ENCODE results near the gene LY9. TPM values are rescaled to one million over a fixed set of nuclear protein-coding genes. Genes with fewer than 3 reads are reported as not detected.
A peak's percentile ranks its signal among the peaks of the same experiment; 100 is the strongest.

Gene LY9, protein sequence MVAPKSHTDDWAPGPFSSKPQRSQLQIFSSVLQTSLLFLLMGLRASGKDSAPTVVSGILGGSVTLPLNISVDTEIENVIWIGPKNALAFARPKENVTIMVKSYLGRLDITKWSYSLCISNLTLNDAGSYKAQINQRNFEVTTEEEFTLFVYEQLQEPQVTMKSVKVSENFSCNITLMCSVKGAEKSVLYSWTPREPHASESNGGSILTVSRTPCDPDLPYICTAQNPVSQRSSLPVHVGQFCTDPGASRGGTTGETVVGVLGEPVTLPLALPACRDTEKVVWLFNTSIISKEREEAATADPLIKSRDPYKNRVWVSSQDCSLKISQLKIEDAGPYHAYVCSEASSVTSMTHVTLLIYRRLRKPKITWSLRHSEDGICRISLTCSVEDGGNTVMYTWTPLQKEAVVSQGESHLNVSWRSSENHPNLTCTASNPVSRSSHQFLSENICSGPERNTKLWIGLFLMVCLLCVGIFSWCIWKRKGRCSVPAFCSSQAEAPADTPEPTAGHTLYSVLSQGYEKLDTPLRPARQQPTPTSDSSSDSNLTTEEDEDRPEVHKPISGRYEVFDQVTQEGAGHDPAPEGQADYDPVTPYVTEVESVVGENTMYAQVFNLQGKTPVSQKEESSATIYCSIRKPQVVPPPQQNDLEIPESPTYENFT
- polyA plus RNA-seq = 1 to 10 TPM in 3 of 4 donors, under 1 TPM in 1; 0.45 to 3.8 (median 1.1) TPM
- long read RNA-seq, donor 1 = 0 reads
- long read RNA-seq, donor 2 = 0 reads
- long read RNA-seq, donor 3 = 0 reads
- long read RNA-seq, donor 4 = 0 reads
- long read RNA-seq, donor 5 = 0 reads
- long read RNA-seq, donor 6 = 0 reads
- long read RNA-seq, donor 7 = 0 reads
- long read RNA-seq, donor 8 = 0 reads
- long read RNA-seq, donor 9 = 0 reads
- long read RNA-seq, donor 10 = 0 reads

DNA sequence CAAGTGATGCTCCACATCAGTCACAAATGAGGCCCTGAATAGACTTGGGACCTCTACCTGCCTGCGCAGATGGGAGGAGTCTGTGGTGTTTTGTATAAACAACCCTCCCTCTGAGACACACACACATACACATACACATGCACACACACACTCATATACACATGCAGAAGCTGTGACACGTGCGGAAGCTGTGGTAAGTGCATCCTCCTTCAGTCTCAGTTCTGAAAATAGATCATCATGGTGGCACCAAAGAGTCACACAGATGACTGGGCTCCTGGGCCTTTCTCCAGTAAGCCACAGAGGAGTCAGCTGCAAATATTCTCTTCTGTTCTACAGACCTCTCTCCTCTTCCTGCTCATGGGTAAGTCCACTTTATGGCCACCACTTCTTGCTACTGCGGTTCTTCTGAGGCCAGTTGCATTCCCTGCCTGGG, at the start of gene LY9:
Gene LY9, plus strand, starts transcription at position 224 of the 433 bp plus-strand sequence. Its CDS starts 14 bp downstream, at position 238.
- H3K4me1 ChIP-seq (ENCODE audit: control insufficient read depth in 3 of 3, insufficient read depth in 2 of 3, low read depth in 1 of 3, low read length in 2 of 3) = no peaks in the 10 kb centered on the region
- peak within 1 kb of the TSS in 1 of 3 donors; percentile 35 for H3K4me3 ChIP-seq (ENCODE audit: low read depth in 1 of 3, low read length in 3 of 3)
- 71 to 85% (median 73%) methylated on average over 4 of the region's 4 CpGs for WGBS, 3 donors
- DNase-seq (peak; percentile 9 to 74), FAIRE-seq (no peak)
- no peaks in the 10 kb centered on the region for H3K36me3 ChIP-seq (ENCODE audit: control insufficient read depth in 3 of 3, insufficient read depth in 2 of 3, low read depth in 1 of 3, low read length in 3 of 3)
- H3K9me3 ChIP-seq (ENCODE audit: control insufficient read depth in 2 of 2, insufficient read depth in 1 of 2, low read depth in 1 of 2, low read length in 1 of 2) = no peaks in the 10 kb centered on the region
- H3K27me3 ChIP-seq (ENCODE audit: control insufficient read depth in 3 of 3, insufficient read depth in 3 of 3, low read length in 3 of 3) = no peaks in the 10 kb centered on the region
- peak within 1 kb of the TSS in 2 of 3 donors; percentile 35 to 81 for H3K27ac ChIP-seq (ENCODE audit: low read depth in 1 of 3, low read length in 2 of 3)

DNA sequence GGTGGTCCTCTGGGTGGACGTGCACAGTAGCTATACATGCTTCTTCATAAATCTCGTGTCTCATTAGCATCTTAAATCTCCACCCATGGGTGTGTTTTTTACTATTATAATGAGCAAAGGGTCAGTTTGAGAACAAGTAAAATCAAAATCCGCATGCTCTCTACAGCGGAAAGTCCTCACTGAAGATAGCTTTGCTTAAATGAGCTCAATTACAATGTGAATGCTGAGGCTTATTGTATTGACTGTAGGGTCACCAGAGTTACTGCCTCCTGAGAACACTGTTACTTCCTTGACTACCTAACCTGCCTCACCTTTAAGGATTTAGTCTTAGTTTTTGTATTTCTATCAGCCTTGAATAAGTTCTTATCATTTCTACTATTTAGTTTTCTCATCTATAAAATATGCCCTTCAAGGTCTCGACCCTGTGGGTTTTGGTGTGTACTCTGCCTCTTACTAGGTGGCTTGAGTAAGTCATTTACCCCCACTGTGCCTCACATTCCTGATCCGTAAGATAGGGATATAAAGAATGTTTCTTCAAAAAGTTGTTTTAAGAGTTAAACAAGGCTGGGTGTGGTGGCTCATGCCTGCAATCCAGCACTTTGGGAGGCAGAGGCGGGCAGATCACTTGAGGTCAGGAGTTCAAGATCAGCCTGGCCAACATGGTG, 49.0 kb upstream of the LY9 start:
- H3K27me3 ChIP-seq (ENCODE audit: control insufficient read depth in 3 of 3, insufficient read depth in 3 of 3, low read length in 3 of 3) = peaks cover 0 to 14% (median 0%) of the 10 kb centered on the region in 3 donors
- no peak for FAIRE-seq
- H3K9me3 ChIP-seq (ENCODE audit: control insufficient read depth in 2 of 2, insufficient read depth in 1 of 2, low read depth in 1 of 2, low read length in 1 of 2) = no peaks in the 10 kb centered on the region
- no peak overlapping the region for H3K4me3 ChIP-seq (ENCODE audit: low read depth in 1 of 3, low read length in 3 of 3)
- H3K36me3 ChIP-seq (ENCODE audit: control insufficient read depth in 3 of 3, insufficient read depth in 2 of 3, low read depth in 1 of 3, low read length in 3 of 3) = no peaks in the 10 kb centered on the region
- no peak for DNase-seq
- 78 to 86% (median 81%) methylated on average over 7 of the region's 7 CpGs for WGBS, 3 donors
- no peak overlapping the region for H3K27ac ChIP-seq (ENCODE audit: low read depth in 1 of 3, low read length in 2 of 3)
- H3K4me1 ChIP-seq (ENCODE audit: control insufficient read depth in 3 of 3, insufficient read depth in 2 of 3, low read depth in 1 of 3, low read length in 2 of 3) = no peaks in the 10 kb centered on the region

DNA sequence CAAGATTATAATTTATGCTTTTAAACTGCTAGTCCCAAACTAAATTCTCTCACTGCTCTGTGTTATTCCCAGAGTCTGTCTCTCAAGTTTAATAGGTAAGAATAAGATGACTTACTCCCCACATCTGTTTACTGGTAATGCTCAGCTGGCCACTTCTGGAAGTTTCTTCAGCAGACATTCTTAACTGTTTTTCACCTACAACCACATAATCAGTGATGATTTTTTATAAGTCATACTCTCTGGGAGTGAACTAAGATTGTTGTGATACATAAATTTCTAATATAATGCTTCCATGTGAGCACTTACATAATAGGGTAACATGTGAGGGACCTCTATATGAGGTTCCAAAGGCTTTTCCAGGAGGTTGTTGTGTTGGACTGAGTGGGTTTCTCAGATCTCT, 48.3 kb upstream of the LY9 start:
- Histone ChIP-seq H3K9me3 (ENCODE audit: control insufficient read depth in 2 of 2, insufficient read depth in 1 of 2, low read depth in 1 of 2, low read length in 1 of 2) (no peaks in the 10 kb centered on the region), H3K27ac (ENCODE audit: low read depth in 1 of 3, low read length in 2 of 3) (no peak overlapping the region), H3K4me3 (ENCODE audit: low read depth in 1 of 3, low read length in 3 of 3) (no peak overlapping the region), H3K4me1 (ENCODE audit: control insufficient read depth in 3 of 3, insufficient read depth in 2 of 3, low read depth in 1 of 3, low read length in 2 of 3) (no peaks in the 10 kb centered on the region), H3K27me3 (ENCODE audit: control insufficient read depth in 3 of 3, insufficient read depth in 3 of 3, low read length in 3 of 3) (peaks cover 0 to 17% (median 0%) of the 10 kb centered on the region in 3 donors), H3K36me3 (ENCODE audit: control insufficient read depth in 3 of 3, insufficient read depth in 2 of 3, low read depth in 1 of 3, low read length in 3 of 3) (no peaks in the 10 kb centered on the region)
- FAIRE-seq (no peak), DNase-seq (no peak)

- FAIRE-seq (no peak), DNase-seq (no peak)
- H3K27me3 ChIP-seq (ENCODE audit: control insufficient read depth in 3 of 3, insufficient read depth in 3 of 3, low read length in 3 of 3) = peaks cover 0 to 17% (median 0%) of the 10 kb centered on the region in 3 donors
- H3K4me1 ChIP-seq (ENCODE audit: control insufficient read depth in 3 of 3, insufficient read depth in 2 of 3, low read depth in 1 of 3, low read length in 2 of 3) = no peaks in the 10 kb centered on the region
- no peak overlapping the region for H3K27ac ChIP-seq (ENCODE audit: low read depth in 1 of 3, low read length in 2 of 3)
- no peaks in the 10 kb centered on the region for H3K36me3 ChIP-seq (ENCODE audit: control insufficient read depth in 3 of 3, insufficient read depth in 2 of 3, low read depth in 1 of 3, low read length in 3 of 3)
- H3K9me3 ChIP-seq (ENCODE audit: control insufficient read depth in 2 of 2, insufficient read depth in 1 of 2, low read depth in 1 of 2, low read length in 1 of 2) = no peaks in the 10 kb centered on the region
- H3K4me3 ChIP-seq (ENCODE audit: low read depth in 1 of 3, low read length in 3 of 3) = no peak overlapping the region
- WGBS, 3 donors = 84 to 87% (median 84%) methylated on average over 10 of the region's 10 CpGs
Observed at GRCh38 chr1:160748181-160748877, 47.6 kb upstream of the LY9 start.

- WGBS, 3 donors = 94 to 100% (median 96%) methylated on average over 1 of the region's 1 CpG
- Histone ChIP-seq H3K4me1 (ENCODE audit: control insufficient read depth in 3 of 3, insufficient read depth in 2 of 3, low read depth in 1 of 3, low read length in 2 of 3) (no peaks in the 10 kb centered on the region), H3K4me3 (ENCODE audit: low read depth in 1 of 3, low read length in 3 of 3) (no peak overlapping the region), H3K36me3 (ENCODE audit: control insufficient read depth in 3 of 3, insufficient read depth in 2 of 3, low read depth in 1 of 3, low read length in 3 of 3) (no peaks in the 10 kb centered on the region), H3K27ac (ENCODE audit: low read depth in 1 of 3, low read length in 2 of 3) (no peak overlapping the region), H3K27me3 (ENCODE audit: control insufficient read depth in 3 of 3, insufficient read depth in 3 of 3, low read length in 3 of 3) (peaks cover 0 to 17% (median 0%) of the 10 kb centered on the region in 3 donors), H3K9me3 (ENCODE audit: control insufficient read depth in 2 of 2, insufficient read depth in 1 of 2, low read depth in 1 of 2, low read length in 1 of 2) (no peaks in the 10 kb centered on the region)
- DNase-seq (no peak), FAIRE-seq (no peak)
Observed at GRCh38 chr1:160748878-160749269, 47.1 kb upstream of the LY9 start.

DNA sequence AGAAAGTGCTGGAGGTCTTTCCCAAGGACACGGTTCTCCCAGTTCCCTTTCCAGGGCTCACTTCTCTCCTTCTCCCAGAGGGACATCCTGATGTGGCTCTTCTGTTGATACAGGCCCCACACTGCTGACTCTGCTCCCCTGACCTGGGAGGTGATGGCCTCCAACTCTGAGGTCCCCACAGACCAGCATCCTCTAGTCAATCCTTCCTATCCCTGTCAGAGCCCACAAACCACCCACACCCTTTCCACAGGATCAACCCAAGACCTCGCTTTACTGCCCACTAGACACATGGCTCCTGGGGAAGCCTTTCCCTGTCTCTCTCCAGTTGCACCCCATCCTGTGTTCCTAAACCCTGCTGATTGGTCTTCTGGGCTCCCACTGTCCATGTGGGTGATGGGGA, 45.4 kb upstream of the LY9 start:
- no peaks in the 10 kb centered on the region for H3K4me1 ChIP-seq (ENCODE audit: control insufficient read depth in 3 of 3, insufficient read depth in 2 of 3, low read depth in 1 of 3, low read length in 2 of 3)
- DNase-seq (no peak), FAIRE-seq (no peak)
- no peak overlapping the region for H3K4me3 ChIP-seq (ENCODE audit: low read depth in 1 of 3, low read length in 3 of 3)
- H3K36me3 ChIP-seq (ENCODE audit: control insufficient read depth in 3 of 3, insufficient read depth in 2 of 3, low read depth in 1 of 3, low read length in 3 of 3) = no peaks in the 10 kb centered on the region
- H3K9me3 ChIP-seq (ENCODE audit: control insufficient read depth in 2 of 2, insufficient read depth in 1 of 2, low read depth in 1 of 2, low read length in 1 of 2) = no peaks in the 10 kb centered on the region
- WGBS, 3 donors = 82 to 88% (median 83%) methylated on average over 2 of the region's 2 CpGs
- H3K27ac ChIP-seq (ENCODE audit: low read depth in 1 of 3, low read length in 2 of 3) = no peak overlapping the region
- H3K27me3 ChIP-seq (ENCODE audit: control insufficient read depth in 3 of 3, insufficient read depth in 3 of 3, low read length in 3 of 3) = peaks cover 0 to 17% (median 0%) of the 10 kb centered on the region in 3 donors

GRCh38 chr1:160752406-160752805, 43.6 kb upstream of the LY9 start:
- H3K9me3 ChIP-seq (ENCODE audit: control insufficient read depth in 2 of 2, insufficient read depth in 1 of 2, low read depth in 1 of 2, low read length in 1 of 2) = no peaks in the 10 kb centered on the region
- H3K27me3 ChIP-seq (ENCODE audit: control insufficient read depth in 3 of 3, insufficient read depth in 3 of 3, low read length in 3 of 3) = peaks cover 0 to 17% (median 0%) of the 10 kb centered on the region in 3 donors
- H3K27ac ChIP-seq (ENCODE audit: low read depth in 1 of 3, low read length in 2 of 3) = no peak overlapping the region
- FAIRE-seq = no peak
- DNase-seq = no peak
- 83 to 85% (median 83%) methylated on average over 3 of the region's 3 CpGs for WGBS, 3 donors
- no peaks in the 10 kb centered on the region for H3K36me3 ChIP-seq (ENCODE audit: control insufficient read depth in 3 of 3, insufficient read depth in 2 of 3, low read depth in 1 of 3, low read length in 3 of 3)
- H3K4me1 ChIP-seq (ENCODE audit: control insufficient read depth in 3 of 3, insufficient read depth in 2 of 3, low read depth in 1 of 3, low read length in 2 of 3) = no peaks in the 10 kb centered on the region
- no peak overlapping the region for H3K4me3 ChIP-seq (ENCODE audit: low read depth in 1 of 3, low read length in 3 of 3)

GRCh38 chr1:160752924-160753323, 43.0 kb upstream of the LY9 start:
- no peak overlapping the region for H3K4me3 ChIP-seq (ENCODE audit: low read depth in 1 of 3, low read length in 3 of 3)
- no peaks in the 10 kb centered on the region for H3K4me1 ChIP-seq (ENCODE audit: control insufficient read depth in 3 of 3, insufficient read depth in 2 of 3, low read depth in 1 of 3, low read length in 2 of 3)
- H3K27ac ChIP-seq (ENCODE audit: low read depth in 1 of 3, low read length in 2 of 3) = no peak overlapping the region
- 49 to 64% (median 58%) methylated on average over 5 of the region's 5 CpGs for WGBS, 3 donors
- H3K36me3 ChIP-seq (ENCODE audit: control insufficient read depth in 3 of 3, insufficient read depth in 2 of 3, low read depth in 1 of 3, low read length in 3 of 3) = no peaks in the 10 kb centered on the region
- FAIRE-seq = no peak
- peaks cover 0 to 17% (median 0%) of the 10 kb centered on the region in 3 donors for H3K27me3 ChIP-seq (ENCODE audit: control insufficient read depth in 3 of 3, insufficient read depth in 3 of 3, low read length in 3 of 3)
- DNase-seq = no peak
- no peaks in the 10 kb centered on the region for H3K9me3 ChIP-seq (ENCODE audit: control insufficient read depth in 2 of 2, insufficient read depth in 1 of 2, low read depth in 1 of 2, low read length in 1 of 2)

Measured in small intestine (tissue), 16 donors.